HCEC 1CT (cell line): Measurements from ENCODE around the gene CALHM2.
A peak's percentile ranks its signal among the peaks of the same experiment; 100 is the strongest.
"Not testable (repeated sequence)": the region's sequence is repeated elsewhere in the genome, so short reads cannot be mapped to it uniquely, and the experiment has no call there.

ENCODE experiments used
- DNase-seq: peaks from one replicate; pipeline ENCODE4 v3.0.0-alpha.2; 2017

CALHM2 gene

GRCh38 chr10:103449208-103450144, 2.7 kb downstream of the CALHM2 start:
- no peak for DNase-seq

GRCh38 chr10:103448746-103449145, 3.4 kb downstream of the CALHM2 start:
- peak; percentile 88 for DNase-seq

GRCh38 chr10:103447187-103447586, 5.0 kb downstream of the CALHM2 start:
- no peak for DNase-seq

GRCh38 chr10:103445767-103446567, 6.2 kb downstream of the CALHM2 start:
- DNase-seq: peak; percentile 44

- DNase-seq: no peak
Observed at GRCh38 chr10:103445366-103445765, 6.8 kb downstream of the CALHM2 start.

GRCh38 chr10:103444478-103444877, 7.7 kb downstream of the CALHM2 start:
- DNase-seq: no peak

GRCh38 chr10:103443475-103444185, 8.5 kb downstream of the CALHM2 start:
- no peak for DNase-seq

GRCh38 chr10:103442031-103442461, 10.1 kb downstream of the CALHM2 start:
- DNase-seq: no peak

- DNase-seq: no peak
Observed at GRCh38 chr10:103441611-103442010, 10.6 kb downstream of the CALHM2 start.

- no peak for DNase-seq
Observed at GRCh38 chr10:103441206-103441605, 11.0 kb downstream of the CALHM2 start.

GRCh38 chr10:103440416-103440815, 11.8 kb downstream of the CALHM2 start:
- DNase-seq: no peak

GRCh38 chr10:103439776-103440175, 12.4 kb downstream of the CALHM2 start:
- no peak for DNase-seq

- no peak for DNase-seq
Observed at GRCh38 chr10:103433858-103434257, 18.3 kb downstream of the CALHM2 start.

- no peak for DNase-seq
Observed at GRCh38 chr10:103431902-103432301, 20.3 kb downstream of the CALHM2 start.

GRCh38 chr10:103429647-103430046, 22.5 kb downstream of the CALHM2 start:
- DNase-seq: no peak

GRCh38 chr10:103428989-103429643, 23.1 kb downstream of the CALHM2 start:
- DNase-seq: no peak

- DNase-seq: no peak
Observed at GRCh38 chr10:103427866-103428265, 24.3 kb downstream of the CALHM2 start.

GRCh38 chr10:103423748-103424147, 28.4 kb downstream of the CALHM2 start:
- no peak for DNase-seq

- DNase-seq: no peak
Observed at GRCh38 chr10:103419101-103419500, 33.1 kb downstream of the CALHM2 start.

GRCh38 chr10:103417601-103418000, 34.6 kb downstream of the CALHM2 start:
- no peak for DNase-seq

- DNase-seq: not testable (repeated sequence)
Observed at GRCh38 chr10:103417148-103417469, 35.1 kb downstream of the CALHM2 start.

- DNase-seq: peak; percentile 45
Observed at GRCh38 chr10:103416436-103417147, 35.6 kb downstream of the CALHM2 start.
